K562 (cell line): Measurements from ENCODE around the gene FMN1. TPM values are rescaled to one million over a fixed set of nuclear protein-coding genes. Genes with fewer than 3 reads are reported as not detected.

Experiments used
- BRD4 ChIP-seq: fragments of 200-600 bp; sonication (generic); IDR thresholded peaks from 2 replicates; pipeline ENCODE4 v1.6.1; 2017; ENCODE audit warnings: inconsistent platforms
- C11orf30 ChIP-seq: fragments of 450-650 bp; IDR thresholded peaks from 2 replicates; pipeline ENCODE4 v1.6.1; 2016; ENCODE audit warnings: low read depth, mild to moderate bottlenecking
- CTCFL ChIP-seq: IDR thresholded peaks from 2 replicates; pipeline ENCODE4 v1.6.1; 2011; ENCODE audit warnings: borderline replicate concordance, low read depth, mild to moderate bottlenecking, moderate library complexity, low read length; ENCODE audit not compliant: insufficient read depth, poor library complexity, severe bottlenecking
- CXXC5 ChIP-seq: fragments of 250-450 bp; sonication (Bioruptor Pico); IDR thresholded peaks from 2 replicates; pipeline ENCODE4 v1.8.0; 2022; ENCODE audit warnings: inconsistent platforms, mild to moderate bottlenecking, moderate library complexity
- FOXK2 ChIP-seq, 2 experiments: fragments of 450-650 bp; IDR thresholded peaks in 1 of 2; conservative IDR thresholded peaks in 1 of 2; 2 replicates each; pipeline ENCODE4 v1.6.1; 2016; ENCODE audit warnings: low read depth in 2 of 2, mild to moderate bottlenecking in 1 of 2
- RNF219 ChIP-seq: fragments of 250-450 bp; sonication (Bioruptor Pico); IDR thresholded peaks from 2 replicates; pipeline ENCODE4 v1.5.0; 2022; ENCODE audit warnings: mild to moderate bottlenecking
- ZBTB5 ChIP-seq: fragments of 450-650 bp; IDR thresholded peaks from 2 replicates; pipeline ENCODE4 v1.6.1; 2017; ENCODE audit warnings: antibody characterized with exemption
- ZNF586 ChIP-seq: fragments of 450-650 bp; formaldehyde crosslinking; conservative IDR thresholded peaks from 2 replicates; pipeline ENCODE4 v1.4.0; 2020; ENCODE audit warnings: mild to moderate bottlenecking, moderate library complexity
- polyA plus RNA-seq, 8 experiments: library from polyadenylated mRNA; depleted of rRNA in 4 of 8; stranded (reverse) in 5 of 8; unstranded in 3 of 8; fragments of >200 nt; fragmentation: Nextera tagmentation in 2 of 8; fragmentation: Illumina TruSeq in 1 of 8; extraction: Ambion mirVana in 2 of 8; extraction: Trizol in 1 of 8; gene quantifications; 2 replicates each; pipeline versions ENCODE4 v1.2.1 to v1.2.3, GENCODE V29; 2011 to 2014; ENCODE audit warnings: inconsistent platforms in 1 of 8, missing spikeins in 1 of 8
- total RNA-seq, 7 experiments: library from RNA; depleted of rRNA in 6 of 7; stranded (reverse); fragments of >200 nt in 6 of 7; fragmentation: Illumina TruSeq in 2 of 7; extraction: Trizol in 2 of 7; gene quantifications; 2 replicates each; pipeline versions ENCODE4 v1.2.1 to v1.2.3, GENCODE V29; 2011 to 2021; ENCODE audit warnings: low replicate concordance in 1 of 7

FMN1 gene
- total and polyA plus RNA-seq, 9 of the 15 experiments (the other 6 are each of a cell fraction or from before 2014, with no cell fraction given): 0.03 to 0.07 (median 0.04) TPM; not detected in 6

GRCh38 chr15:33188159-33188558 lies 6.4 kb downstream of the FMN1 start (continued):
- TF ChIP-seq C11orf30: peak; percentile 86
- no peak for TF ChIP-seq RNF219
- TF ChIP-seq CTCFL: no peak
- TF ChIP-seq FOXK2 (conservative IDR thresholded peaks at IDR 0.05 in 1 of 2, IDR thresholded peaks at IDR 0.05 in 1 of 2; ENCODE audit: low read depth in 2 of 2): no peak
- no peak for TF ChIP-seq ZNF586 (CRISPR knock-in tag)
- TF ChIP-seq ZBTB5: no peak
- TF ChIP-seq BRD4: no peak
- no peak for TF ChIP-seq CXXC5 (CRISPR knock-in tag)
